Activated naive CD4-positive, alpha-beta T cell treated with anti-CD3 and anti-CD28 coated beads for 36 hours (primary cell): ENCODE measurements around the gene CABYR. TPM values are rescaled to one million over a fixed set of nuclear protein-coding genes. Genes with fewer than 3 reads are reported as not detected.

ENCODE experiments used
- CTCF ChIA-PET: fragments of 350-600 bp; sonication (Branson Sonifier 250); formaldehyde crosslinking; loops from one replicate; lab custom pipeline; 2021; ENCODE audit warnings: antibody characterized with exemption; lab: Charles Lee
- DNase-seq: peaks from one replicate; pipeline ENCODE4 v3.0.0-alpha.2; 2020
- H3K27ac Mint-ChIP-seq: one replicate; pipeline ENCODE4 v1.8.0; 2021; ENCODE audit warnings: mild to moderate bottlenecking, mixed read lengths
- H3K27me3 Mint-ChIP-seq: one replicate; pipeline ENCODE4 v1.8.0; 2021; ENCODE audit warnings: low read depth, mixed read lengths
- H3K36me3 Mint-ChIP-seq: one replicate; pipeline ENCODE4 v1.8.0; 2021; ENCODE audit warnings: low read depth, mixed read lengths
- H3K4me1 Mint-ChIP-seq: one replicate; pipeline ENCODE4 v1.8.0; 2021; ENCODE audit warnings: low read depth, mixed read lengths
- H3K4me3 Mint-ChIP-seq: one replicate; pipeline ENCODE4 v1.8.0; 2021; ENCODE audit warnings: mild to moderate bottlenecking, moderate library complexity, mixed read lengths
- H3K9me3 Mint-ChIP-seq: one replicate; pipeline ENCODE4 v1.8.0; 2021; ENCODE audit warnings: mixed read lengths
- intact Hi-C: fragments of 100-400 bp; cut with micrococcal nuclease; formaldehyde crosslinking; loops from one replicate; pipeline ENCODE4 v1.15.1; 2023
- total RNA-seq, 2 experiments: library from RNA; stranded (reverse); gene quantifications; one replicate each; pipeline ENCODE4 v1.2.3, GENCODE V29; 2021

Gene CABYR, protein sequence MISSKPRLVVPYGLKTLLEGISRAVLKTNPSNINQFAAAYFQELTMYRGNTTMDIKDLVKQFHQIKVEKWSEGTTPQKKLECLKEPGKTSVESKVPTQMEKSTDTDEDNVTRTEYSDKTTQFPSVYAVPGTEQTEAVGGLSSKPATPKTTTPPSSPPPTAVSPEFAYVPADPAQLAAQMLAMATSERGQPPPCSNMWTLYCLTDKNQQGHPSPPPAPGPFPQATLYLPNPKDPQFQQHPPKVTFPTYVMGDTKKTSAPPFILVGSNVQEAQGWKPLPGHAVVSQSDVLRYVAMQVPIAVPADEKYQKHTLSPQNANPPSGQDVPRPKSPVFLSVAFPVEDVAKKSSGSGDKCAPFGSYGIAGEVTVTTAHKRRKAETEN
- total RNA-seq: 1 to 10 TPM; 1.2 to 1.7 TPM

DNA sequence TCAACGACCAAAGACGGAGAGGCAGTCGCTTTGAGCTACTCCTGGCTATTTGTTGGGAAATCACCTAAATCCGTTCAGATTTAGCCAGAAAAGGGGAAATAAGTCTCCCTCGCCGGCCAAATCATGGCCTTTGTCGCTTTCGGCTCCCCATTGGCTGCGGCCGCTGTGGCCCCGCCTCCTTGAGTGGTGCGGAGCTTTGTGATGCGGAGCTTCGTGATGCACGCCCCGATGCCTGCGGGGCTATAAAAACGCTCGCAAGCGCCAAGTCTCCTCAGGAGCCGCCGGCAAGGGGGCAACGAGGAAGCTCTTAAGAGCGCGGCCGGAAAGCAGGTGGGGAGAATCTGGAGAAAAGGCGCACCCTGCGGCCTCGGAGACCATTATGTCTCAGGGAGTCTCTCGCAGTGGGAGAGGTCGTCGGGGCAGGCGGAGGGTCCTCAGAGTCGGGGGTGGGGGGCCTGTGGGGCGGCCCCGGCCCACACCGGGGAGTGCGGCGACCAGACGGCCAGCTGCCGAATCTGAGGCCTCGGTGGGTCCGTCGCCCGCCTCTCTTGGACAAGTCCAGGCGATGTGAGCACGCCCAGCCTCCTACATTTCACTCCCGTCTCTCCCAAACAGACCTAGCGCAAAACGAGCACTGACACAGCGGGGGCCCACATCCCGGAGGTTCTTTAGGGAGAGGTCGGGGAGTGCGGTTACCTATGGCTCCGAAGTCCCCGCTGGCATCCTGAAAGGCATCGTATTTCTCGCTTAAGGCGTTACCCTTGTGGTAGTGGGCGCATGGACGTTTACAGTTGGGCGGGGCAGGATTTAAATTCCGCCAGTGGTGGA lies at the start of gene CABYR:
Gene CABYR (plus strand): TSS at position 274 of the 828 bp plus-strand sequence. CDS start 4,053 bp downstream, outside the sequence.
- DNase-seq: peak; percentile 86
- Mint-ChIP-seq H3K9me3 (no peaks in the 10 kb centered on the region), H3K36me3 (no peaks in the 10 kb centered on the region), H3K27ac (no peak within 1 kb of the TSS), H3K4me1 (peaks cover 7% of the 10 kb centered on the region), H3K4me3 (peak within 1 kb of the TSS; percentile 90), H3K27me3 (peaks cover 11% of the 10 kb centered on the region)
- CTCF ChIA-PET: interaction anchor here (0.8 to 1.4 kb wide), 6 partner anchors 8 to 597 kb away, joined by 3 to 4 read pairs (median 4); no protein-coding TSS in a partner anchor
- intact Hi-C loops: loop anchor here (5.0 kb wide), 1 partner anchor 512 kb away; no protein-coding TSS in a partner anchor

DNA sequence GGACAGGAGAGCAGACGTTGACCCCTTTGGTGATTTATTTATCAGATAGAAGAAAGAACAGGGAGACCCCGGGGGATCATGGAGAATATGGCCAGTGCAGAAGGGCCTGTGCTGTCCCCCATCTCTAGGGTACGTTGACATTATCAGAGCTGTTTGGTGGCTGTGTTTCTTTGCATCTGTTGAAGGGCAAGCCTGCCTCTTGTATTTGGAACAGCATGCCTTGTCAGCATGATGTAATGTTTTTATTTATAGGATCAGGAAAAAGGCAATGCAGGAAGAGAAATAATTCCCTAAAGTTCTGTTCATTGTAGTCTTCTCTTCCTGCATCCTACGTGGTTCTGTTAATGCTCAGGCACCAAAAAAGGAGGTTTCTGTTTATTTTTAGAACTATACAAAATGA lies 49.8 kb upstream of the CABYR start:
- Mint-ChIP-seq H3K27ac (no peak overlapping the region), H3K9me3 (no peaks in the 10 kb centered on the region), H3K36me3 (peaks cover 24% of the 10 kb centered on the region), H3K27me3 (no peaks in the 10 kb centered on the region), H3K4me3 (no peak overlapping the region), H3K4me1 (peaks cover 10% of the 10 kb centered on the region)
- DNase-seq: no peak
- CTCF ChIA-PET: no interaction called here
- intact Hi-C loops: no loop called here

DNA sequence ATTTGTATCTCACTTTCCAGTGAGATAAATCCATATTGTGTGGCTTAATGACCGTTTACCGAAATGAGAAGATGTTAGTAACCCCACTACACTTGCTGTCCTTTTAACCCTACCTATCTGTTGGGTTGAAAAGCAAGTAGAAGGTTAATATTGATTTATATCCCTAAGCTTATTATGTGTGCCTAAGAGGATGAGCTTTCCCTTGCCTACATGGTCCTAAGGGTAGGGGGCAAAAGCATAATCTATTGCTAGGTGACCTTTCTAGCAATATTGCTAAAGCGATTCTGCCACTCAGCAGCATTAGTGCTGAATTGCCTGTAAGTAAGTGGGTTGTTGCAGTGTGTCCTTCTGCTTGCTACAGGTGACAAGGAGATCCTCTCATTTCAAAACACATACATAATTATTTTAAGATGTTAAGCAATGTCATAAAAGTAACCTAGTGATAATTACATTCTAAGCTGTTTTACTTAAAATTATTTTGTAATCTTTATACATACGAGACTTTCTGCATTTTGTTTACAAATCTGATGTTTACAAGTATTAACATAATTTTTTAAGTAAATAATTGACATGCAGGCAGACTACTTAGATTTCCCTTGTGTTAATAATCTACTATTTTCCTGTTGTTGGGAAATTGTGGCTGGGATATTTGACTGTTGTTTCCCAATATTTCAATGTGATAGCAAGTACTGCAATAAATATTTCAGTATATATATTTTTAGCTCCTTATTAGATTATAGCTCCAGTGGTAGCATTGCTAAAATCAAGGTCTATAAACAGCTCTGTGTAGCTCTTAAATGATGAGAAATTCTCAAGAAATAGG lies 49.1 kb upstream of the CABYR start:
- Mint-ChIP-seq H3K27me3 (no peaks in the 10 kb centered on the region), H3K27ac (no peak overlapping the region), H3K4me1 (peaks cover 15% of the 10 kb centered on the region), H3K36me3 (peaks cover 27% of the 10 kb centered on the region), H3K4me3 (no peak overlapping the region), H3K9me3 (no peaks in the 10 kb centered on the region)
- DNase-seq: no peak
- CTCF ChIA-PET: no interaction called here
- intact Hi-C loops: no loop called here

GRCh38 chr18:24090876-24091275 lies 48.0 kb upstream of the CABYR start:
- no peak for DNase-seq
- Mint-ChIP-seq H3K4me3 (no peak overlapping the region), H3K36me3 (peaks cover 27% of the 10 kb centered on the region), H3K27me3 (no peaks in the 10 kb centered on the region), H3K4me1 (peaks cover 15% of the 10 kb centered on the region), H3K27ac (no peak overlapping the region), H3K9me3 (peaks cover 2% of the 10 kb centered on the region)
- intact Hi-C loops: no loop called here
- CTCF ChIA-PET: no interaction called here

DNA sequence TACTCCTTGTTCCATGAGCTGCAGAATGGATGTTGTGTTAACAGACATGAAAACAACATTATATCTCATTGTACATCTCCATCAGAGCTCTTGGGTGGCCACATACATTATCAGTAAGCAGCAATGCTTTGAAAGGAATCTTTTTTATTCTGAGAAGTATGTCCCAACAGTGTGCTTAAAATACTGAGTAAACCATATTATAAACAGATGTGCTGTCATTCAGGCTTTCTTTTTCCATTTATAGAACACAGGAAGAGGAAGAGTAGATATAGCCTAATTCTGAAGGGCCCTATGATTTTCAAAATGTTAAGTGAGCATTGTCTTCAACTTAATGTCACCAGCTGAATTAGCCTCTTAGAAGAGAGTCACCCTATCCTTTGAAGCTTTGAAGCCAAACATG lies 44.3 kb upstream of the CABYR start:
- no peak overlapping the region for H3K27ac Mint-ChIP-seq
- no peak overlapping the region for H3K4me3 Mint-ChIP-seq
- DNase-seq: no peak
- H3K27me3 Mint-ChIP-seq: no peaks in the 10 kb centered on the region
- H3K9me3 Mint-ChIP-seq: peaks cover 3% of the 10 kb centered on the region
- intact Hi-C loops: no loop called here
- CTCF ChIA-PET: interaction anchor here (0.9 kb wide), 1 partner anchor 594 kb away, joined by 3 read pairs; no protein-coding TSS in a partner anchor
- peaks cover 35% of the 10 kb centered on the region for H3K36me3 Mint-ChIP-seq
- peaks cover 15% of the 10 kb centered on the region for H3K4me1 Mint-ChIP-seq

DNA sequence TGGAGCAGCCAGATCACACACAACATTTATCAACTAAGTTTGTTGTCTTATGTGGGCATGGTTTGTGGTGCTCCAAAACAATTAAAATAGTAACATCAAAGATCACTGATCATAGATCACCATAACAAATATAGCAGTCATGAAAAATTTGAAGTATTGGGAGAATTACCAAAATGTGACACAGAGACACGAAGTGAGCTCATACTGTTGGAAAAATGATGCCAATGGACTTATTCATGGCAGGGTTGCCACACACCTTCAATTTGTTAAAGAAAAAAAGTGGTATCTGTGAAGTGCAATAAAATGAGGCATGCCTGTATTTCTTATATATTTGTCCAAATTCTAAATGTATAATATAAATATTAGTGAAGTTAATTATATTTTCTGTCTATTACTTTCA lies 42.9 kb upstream of the CABYR start:
- Mint-ChIP-seq H3K9me3 (peaks cover 3% of the 10 kb centered on the region), H3K27ac (no peak overlapping the region), H3K27me3 (no peaks in the 10 kb centered on the region), H3K36me3 (peaks cover 36% of the 10 kb centered on the region), H3K4me3 (no peak overlapping the region), H3K4me1 (peaks cover 15% of the 10 kb centered on the region)
- CTCF ChIA-PET: no interaction called here
- DNase-seq: no peak
- intact Hi-C loops: no loop called here

- Mint-ChIP-seq H3K9me3 (no peaks in the 10 kb centered on the region), H3K27ac (no peak overlapping the region), H3K36me3 (peaks cover 14% of the 10 kb centered on the region), H3K27me3 (no peaks in the 10 kb centered on the region), H3K4me3 (no peak overlapping the region), H3K4me1 (peaks cover 5% of the 10 kb centered on the region)
- intact Hi-C loops: no loop called here
- CTCF ChIA-PET: interaction anchor here (0.6 to 0.7 kb wide), 2 partner anchors 121 to 186 kb away, joined by 5 read pairs; no protein-coding TSS in a partner anchor
- DNase-seq: no peak
Measured at GRCh38 chr18:24103320-24104021, 35.4 kb upstream of the CABYR start.

DNA sequence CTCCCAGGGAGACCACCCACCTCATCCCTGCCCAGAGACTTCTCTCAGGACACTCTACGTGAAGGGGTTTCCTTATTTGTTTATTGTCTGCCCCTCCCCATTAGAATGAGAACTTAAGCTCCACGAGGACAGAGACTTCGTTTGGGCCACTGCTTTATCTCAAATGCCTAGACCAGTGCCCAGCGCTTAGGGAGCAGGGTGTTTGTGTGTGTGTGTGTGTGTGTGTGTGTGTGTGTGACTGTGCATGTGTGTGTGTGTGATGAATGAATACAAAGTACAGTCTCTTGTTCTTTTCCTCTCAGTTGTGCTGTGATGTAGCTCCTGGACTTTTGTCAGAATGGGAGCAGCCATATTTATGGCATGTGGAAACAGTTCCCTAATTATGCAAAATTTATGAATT lies 34.4 kb upstream of the CABYR start:
- intact Hi-C loops: no loop called here
- H3K4me3 Mint-ChIP-seq: no peak overlapping the region
- H3K27me3 Mint-ChIP-seq: no peaks in the 10 kb centered on the region
- H3K27ac Mint-ChIP-seq: no peak overlapping the region
- H3K36me3 Mint-ChIP-seq: peaks cover 11% of the 10 kb centered on the region
- no peaks in the 10 kb centered on the region for H3K9me3 Mint-ChIP-seq
- no peak for DNase-seq
- peaks cover 5% of the 10 kb centered on the region for H3K4me1 Mint-ChIP-seq
- CTCF ChIA-PET: interaction anchor here (0.7 kb wide), 1 partner anchor 122 kb away, joined by 5 read pairs; no protein-coding TSS in a partner anchor

GRCh38 chr18:24108641-24109040 lies 30.2 kb upstream of the CABYR start:
- H3K27me3 Mint-ChIP-seq: no peaks in the 10 kb centered on the region
- no peaks in the 10 kb centered on the region for H3K9me3 Mint-ChIP-seq
- no peak overlapping the region for H3K4me3 Mint-ChIP-seq
- peaks cover 4% of the 10 kb centered on the region for H3K36me3 Mint-ChIP-seq
- CTCF ChIA-PET: no interaction called here
- intact Hi-C loops: no loop called here
- H3K27ac Mint-ChIP-seq: no peak overlapping the region
- H3K4me1 Mint-ChIP-seq: peaks cover 12% of the 10 kb centered on the region
- no peak for DNase-seq

DNA sequence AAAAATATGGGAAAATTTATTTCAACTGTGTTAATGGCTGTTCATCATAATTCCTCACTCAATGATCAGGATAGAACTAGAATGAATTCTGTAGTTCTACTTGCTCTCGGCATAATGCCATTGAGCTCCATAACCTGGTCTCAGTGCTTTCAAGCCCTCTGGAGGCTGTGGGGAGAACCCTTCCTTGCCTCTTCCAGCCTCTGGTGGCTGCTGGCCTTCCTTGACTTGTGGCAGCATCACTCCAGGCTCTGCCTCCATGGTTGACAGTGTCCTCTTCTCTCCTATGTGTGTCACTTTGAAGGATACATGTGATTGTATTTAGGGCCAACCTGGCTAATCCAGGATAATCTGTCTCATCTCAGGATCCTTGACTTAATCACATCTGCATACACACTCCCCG lies 26.9 kb upstream of the CABYR start:
- Mint-ChIP-seq H3K4me3 (no peak overlapping the region), H3K27ac (peak overlapping the region; percentile 36), H3K27me3 (no peaks in the 10 kb centered on the region), H3K36me3 (peaks cover 7% of the 10 kb centered on the region), H3K9me3 (no peaks in the 10 kb centered on the region), H3K4me1 (peaks cover 28% of the 10 kb centered on the region)
- intact Hi-C loops: no loop called here
- CTCF ChIA-PET: interaction anchor here (0.9 kb wide), 1 partner anchor 36 kb away, joined by 3 read pairs; no protein-coding TSS in a partner anchor
- no peak for DNase-seq

DNA sequence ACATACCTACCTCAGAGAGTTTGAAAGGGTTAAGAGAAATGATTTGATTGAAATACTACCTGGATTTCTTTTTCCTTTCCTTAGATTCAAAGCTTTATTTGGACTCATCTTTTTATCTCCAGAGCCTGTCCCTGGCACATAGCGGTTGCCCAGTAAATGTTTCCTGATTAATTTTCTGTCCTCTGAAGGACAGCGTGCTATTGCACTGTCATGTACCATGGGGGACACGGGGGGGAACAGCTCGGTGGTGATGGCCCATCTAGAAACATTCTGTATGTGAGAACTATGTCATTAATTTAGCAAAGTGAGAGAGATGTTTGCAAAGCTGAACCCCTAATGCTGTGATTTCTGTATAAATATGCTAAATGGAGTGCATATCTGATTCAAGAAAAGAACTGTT lies 26.4 kb upstream of the CABYR start:
- intact Hi-C loops: no loop called here
- Mint-ChIP-seq H3K27me3 (no peaks in the 10 kb centered on the region), H3K9me3 (no peaks in the 10 kb centered on the region), H3K36me3 (peaks cover 7% of the 10 kb centered on the region), H3K4me3 (no peak overlapping the region), H3K27ac (no peak overlapping the region), H3K4me1 (peaks cover 28% of the 10 kb centered on the region)
- no peak for DNase-seq
- CTCF ChIA-PET: interaction anchor here (0.9 kb wide), 1 partner anchor 36 kb away, joined by 3 read pairs; no protein-coding TSS in a partner anchor
